GM18519 (cell line): ENCODE data around the gene EIF2D.

ENCODE experiments used
- ATAC-seq: cut with Tn5 transposase; IDR thresholded peaks from one replicate; pipeline ENCODE4 v1.9.1; 2021; ENCODE audit warnings: mild to moderate bottlenecking, moderate library complexity; ENCODE audit not compliant: unreplicated experiment, low FRiP score

Gene EIF2D

DNA sequence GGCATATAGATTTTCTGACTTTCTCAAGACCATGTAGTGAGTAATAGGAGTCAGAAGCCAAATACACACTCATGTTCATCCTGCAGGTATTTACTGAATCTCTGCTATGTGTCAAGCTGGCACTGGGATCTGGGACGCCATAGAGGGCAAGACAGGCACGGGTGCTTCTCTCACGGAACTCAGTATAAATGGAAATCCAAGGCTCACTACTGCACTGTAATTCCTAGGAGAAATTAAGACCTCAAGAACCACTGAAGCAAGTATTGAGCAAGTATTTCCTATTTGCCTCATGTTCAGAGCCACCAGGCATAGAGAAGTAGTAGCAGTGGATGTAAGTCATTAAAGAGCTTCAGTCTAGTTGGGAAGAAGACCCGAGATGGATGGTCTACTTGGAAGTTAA is 38.9 kb downstream of the EIF2D start:
- ATAC-seq, result no peak

- ATAC-seq, result no peak
Observed at GRCh38 chr1:206572835-206573234, 39.4 kb downstream of the EIF2D start.

DNA sequence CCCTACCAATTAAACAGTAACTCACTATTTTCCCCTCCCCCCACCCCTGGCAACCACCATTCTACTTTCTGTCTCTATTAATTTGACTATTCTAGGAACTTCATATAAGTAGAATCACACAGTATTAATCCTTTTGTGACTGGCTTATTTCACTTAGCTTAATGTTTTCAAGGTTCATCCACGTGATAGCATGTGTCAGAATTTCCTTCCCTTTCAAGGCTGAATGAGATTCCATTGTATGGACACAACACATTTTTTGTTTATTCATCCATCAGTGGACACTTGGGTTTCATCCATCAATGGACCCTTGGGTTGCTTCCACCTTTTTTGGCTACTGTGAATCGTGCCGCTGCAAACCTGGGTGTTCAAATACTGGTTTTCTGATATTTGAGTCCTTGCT is 41.7 kb downstream of the EIF2D start:
- no peak for ATAC-seq

GRCh38 chr1:206569556-206569955 is 42.7 kb downstream of the EIF2D start:
- ATAC-seq, result no peak

- ATAC-seq, result no peak
Observed at GRCh38 chr1:206568779-206569352, 43.4 kb downstream of the EIF2D start.

- ATAC-seq, result no peak
Observed at GRCh38 chr1:206568256-206568655, 44.0 kb downstream of the EIF2D start.

DNA sequence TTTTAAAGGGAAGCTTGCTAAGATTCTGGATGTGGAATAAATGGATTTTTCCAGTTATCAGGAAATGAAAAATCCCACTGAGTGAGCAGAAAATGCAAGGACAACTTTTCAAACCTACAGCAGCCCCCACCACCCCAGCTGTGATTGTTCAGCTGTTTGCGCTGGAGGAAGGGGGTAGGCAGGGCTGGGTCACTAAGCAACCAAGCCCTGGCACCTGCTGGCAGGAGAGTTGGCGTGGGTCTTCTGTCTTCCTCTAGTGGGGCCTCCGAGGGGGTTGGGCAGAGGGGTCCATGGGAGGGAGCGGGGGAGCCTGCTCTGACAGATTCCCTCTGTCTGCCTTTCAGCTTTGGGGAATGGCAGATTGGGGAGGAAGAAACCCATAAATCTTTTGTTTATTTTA is 45.3 kb downstream of the EIF2D start:
- ATAC-seq, result no peak

DNA sequence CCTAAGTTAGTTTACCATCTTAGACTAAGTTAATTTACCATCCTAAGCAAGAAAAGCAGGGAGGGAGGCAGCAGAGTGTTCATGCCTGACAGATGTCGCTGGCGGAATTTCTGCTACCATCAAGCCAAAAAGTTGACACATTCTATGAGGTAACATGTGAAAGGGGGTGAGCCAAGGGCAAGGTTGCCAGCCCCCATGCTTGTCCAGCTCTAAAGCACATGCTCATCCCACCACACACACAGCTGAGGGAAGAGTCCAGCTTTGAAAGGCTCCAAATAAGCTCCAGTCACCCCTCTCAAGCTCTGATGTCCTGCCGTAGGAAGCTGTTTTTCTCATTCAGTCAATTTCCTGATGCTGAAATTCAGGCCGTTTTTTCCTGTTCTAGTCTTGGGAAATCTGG is 46.3 kb downstream of the EIF2D start:
- ATAC-seq, result no peak

GRCh38 chr1:206563367-206564207 is 48.7 kb downstream of the EIF2D start:
- no peak for ATAC-seq

GRCh38 chr1:206560007-206560716 is 52.1 kb downstream of the EIF2D start:
- ATAC-seq, result no peak

GRCh38 chr1:206559672-206559995 is 52.6 kb downstream of the EIF2D start:
- no peak for ATAC-seq

- ATAC-seq, result no peak
Observed at GRCh38 chr1:206558794-206559671, 53.2 kb downstream of the EIF2D start.

DNA sequence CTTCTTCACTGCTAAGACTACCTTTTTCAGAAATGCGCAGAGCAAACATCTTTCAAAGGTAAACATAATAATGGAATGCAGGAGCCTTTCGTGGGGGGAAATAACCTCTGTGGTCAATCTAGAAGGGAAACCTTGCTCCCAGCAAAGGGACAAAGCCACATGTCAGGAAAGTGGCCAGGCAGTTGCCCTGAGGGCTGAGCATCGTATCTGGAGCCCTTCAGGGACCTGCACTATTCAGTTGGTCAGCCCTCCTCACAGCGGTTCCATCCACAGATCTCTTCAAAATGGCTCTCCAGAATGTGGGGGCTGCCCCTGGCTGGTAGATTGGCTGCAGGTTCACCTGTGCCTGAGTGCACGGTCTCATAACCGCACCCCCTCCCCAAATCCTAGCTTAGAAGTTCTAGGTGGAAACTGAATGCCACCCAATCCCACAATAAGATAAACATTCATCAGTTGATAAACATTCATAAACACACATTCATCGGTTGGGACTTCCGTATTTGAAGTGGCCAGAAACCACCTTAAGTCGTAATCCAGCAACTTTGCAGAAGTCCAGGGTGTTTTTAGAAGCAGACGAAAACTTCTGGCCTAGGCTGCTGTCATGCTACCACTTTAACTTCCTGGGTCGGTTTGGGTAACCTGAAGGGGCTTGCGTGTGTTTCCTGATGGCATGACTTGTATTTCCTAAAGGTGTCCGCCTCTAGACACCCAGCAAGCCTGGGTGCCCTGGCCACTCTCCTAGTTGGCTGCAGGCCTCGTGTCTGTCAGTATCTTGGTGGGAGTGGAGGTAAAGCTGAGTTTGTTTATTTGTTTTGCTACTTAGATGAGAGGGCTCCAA is 54.4 kb downstream of the EIF2D start:
- no peak for ATAC-seq

DNA sequence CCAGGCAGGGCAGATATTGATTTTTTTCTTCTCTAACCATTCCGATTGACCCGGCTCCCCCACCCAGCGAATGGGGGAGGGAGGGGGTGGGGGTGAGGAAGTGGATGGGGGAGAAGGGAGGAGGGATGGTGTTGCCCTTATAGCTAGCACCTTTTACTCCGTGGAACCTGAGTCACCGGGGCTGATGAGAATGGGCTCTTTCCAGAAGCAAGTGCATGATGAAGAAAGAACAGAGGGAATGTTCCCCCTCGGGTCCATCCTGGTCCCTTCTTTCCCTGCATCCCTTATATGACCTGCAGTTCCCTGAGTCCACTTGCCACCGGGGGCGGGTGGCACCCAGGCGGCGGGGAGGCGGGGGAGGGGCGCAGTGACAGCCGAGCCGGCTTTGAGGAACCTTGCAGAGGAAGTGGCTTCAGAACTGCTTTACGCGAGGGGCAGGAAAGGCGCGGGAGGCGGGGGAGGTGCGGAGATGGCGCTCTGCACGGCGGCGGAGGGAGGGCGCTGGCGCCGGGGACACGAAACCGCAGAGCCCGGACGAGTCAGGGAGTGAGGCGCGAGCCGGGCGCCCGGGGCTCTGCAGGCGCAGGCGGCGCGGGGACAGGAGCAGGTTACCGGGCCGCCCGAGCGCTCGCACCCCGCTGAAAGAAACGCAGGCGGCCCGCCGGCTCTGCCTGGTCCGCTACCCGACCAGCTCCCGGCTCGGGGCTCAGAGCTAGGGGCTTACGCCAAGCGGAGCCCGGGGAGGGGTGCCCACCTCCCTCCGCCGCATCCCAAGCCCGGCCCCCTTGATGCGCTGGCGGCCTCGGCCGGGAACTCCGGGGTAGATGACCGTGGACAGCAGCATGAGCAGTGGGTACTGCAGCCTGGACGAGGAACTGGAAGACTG is 55.3 kb downstream of the EIF2D start:
- peak; percentile 32 for ATAC-seq

DNA sequence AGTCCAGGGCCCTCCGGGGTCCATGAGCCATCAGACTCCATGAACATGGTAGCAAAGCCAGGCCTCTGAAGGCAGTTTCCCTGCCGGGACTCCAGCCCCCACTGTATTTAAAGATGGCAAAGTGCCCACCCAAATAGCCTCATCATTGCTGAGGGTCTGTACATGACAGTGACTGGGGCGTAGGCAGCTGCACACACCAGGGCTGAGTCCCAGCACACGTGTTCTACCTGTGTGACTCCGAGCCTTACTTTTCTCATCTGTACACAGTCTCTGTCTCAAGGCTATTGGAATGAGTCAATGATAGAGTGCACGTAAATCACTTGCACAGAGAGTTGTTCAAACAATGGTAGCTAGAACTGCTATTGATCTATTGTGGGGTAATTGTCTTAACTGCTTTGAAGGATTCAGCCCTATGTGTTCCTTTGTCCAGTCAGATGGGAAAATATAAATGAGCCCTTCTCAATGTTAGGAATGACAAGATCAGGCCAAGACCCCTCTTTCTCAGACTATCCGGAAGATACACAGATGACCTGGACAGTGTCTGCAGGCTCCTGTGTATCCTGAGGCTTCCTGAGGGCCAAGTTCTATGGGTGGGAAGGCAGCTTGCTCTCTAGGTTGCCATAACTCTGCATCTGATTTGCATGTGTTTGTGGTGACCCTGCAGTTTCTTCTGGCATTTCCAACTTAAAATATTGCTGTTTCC is 56.1 kb downstream of the EIF2D start:
- ATAC-seq, result no peak

DNA sequence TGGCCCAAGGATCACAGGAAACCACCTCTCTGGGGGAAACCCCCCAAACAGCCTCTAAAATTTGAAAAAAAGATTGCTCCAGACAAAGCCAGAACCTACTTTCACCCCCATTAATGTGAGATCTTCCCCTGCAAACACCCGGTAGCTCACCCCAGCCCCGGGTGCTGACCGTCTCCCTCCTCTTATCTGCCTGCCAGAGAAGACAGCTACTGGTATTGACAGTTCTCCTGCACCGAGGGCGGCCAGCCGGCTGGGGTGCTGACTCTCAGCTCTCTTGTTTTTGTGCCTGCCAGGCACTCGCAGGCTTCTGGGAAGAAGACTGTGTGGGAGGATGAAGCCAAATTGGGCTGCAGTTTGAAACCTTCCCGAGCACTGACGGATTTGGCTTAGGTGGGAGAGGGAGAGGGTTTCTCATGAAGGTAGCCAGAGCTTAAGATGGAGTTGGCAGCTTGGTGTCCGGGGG is 56.8 kb downstream of the EIF2D start:
- no peak for ATAC-seq

- no peak for ATAC-seq
Observed at GRCh38 chr1:206554701-206555472, 57.4 kb downstream of the EIF2D start.
